HG03460 (cell line): ENCODE data around the gene RFC5.
"Not testable (repeated sequence)": the region's sequence is repeated elsewhere in the genome, so short reads cannot be mapped to it uniquely, and the experiment has no call there.

ENCODE experiments used
- ATAC-seq: cut with Tn5 transposase; IDR thresholded peaks from one replicate; pipeline ENCODE4 v1.9.1; 2021; ENCODE audit not compliant: unreplicated experiment

Gene RFC5

DNA sequence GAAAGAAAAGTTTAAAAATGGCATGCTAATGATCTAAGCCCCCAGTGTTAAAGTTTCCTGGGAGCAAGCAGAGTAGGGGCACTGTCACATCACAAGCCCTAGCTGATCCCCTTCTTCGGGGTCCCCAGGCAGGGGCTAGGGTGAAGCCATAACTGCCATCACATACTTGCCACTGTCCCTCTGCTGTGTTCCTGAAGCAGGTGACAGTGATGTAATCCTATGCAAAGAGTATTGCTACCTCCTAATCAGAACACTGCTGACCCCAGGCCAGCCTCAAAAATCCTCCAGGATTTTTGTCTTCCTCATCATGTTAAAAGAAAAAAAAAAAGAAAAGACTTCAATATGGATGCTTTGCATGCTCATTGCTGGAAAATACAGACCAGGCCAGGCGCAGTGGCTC lies 1.2 kb upstream of the RFC5 start:
- ATAC-seq: no peak

DNA sequence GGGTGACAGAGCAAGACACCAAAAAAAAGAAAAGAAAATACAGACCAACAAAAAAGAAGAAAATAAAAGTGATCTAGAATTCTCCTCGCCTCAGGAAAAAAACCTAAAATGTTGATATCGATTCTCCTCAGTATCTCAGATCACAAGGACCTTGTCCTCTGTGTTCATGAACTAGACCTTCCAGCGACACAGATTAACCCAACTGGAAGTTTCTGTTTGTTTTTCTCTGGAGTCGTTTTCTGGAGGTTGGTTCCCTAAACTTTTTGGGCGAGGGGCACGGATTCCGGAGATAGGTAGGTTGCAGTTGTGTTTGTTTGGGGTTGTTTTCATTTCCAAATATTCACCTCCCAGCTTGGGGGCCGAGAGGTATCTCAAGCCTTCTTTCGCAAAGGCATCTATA lies 559 bp upstream of the RFC5 start:
- no peak for ATAC-seq

DNA sequence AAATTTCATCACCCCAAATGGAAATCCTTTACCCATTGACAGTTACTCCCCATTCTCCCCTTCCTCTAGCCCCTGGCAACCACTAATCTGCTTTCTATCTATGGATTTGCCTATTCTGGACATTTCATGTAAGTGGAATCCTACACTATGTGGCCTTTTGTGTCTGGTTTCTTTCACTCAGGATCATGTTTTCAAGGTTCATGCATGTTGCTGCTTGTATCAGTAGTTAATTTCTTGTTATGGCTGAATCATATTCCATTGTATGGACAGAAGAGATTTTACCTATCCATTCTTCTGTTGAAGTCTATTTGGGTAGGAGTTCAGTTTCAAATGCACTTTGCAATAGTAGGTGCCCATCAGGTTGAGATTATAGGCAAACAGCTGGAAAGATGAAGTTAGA lies 1.4 kb downstream of the RFC5 start:
- no peak for ATAC-seq

DNA sequence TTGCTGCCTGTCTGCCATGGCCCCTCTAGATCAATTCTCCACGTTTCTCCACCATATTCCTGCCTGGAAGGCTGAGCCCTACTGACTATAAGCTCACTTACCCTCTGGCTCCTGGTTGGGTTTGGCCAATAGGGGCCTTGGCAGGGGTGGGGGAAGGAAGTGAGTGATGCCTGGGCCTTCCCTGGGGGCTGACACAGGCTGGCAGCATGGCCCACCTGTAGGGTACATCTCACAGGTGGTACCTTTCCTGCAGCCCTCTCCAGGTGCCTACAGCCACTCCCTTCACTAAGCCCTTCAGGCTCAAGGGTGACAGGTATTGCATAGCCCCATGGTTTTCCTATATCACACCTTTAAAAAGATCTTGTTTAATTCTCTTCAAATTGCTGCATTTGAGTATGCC lies 3.5 kb downstream of the RFC5 start:
- ATAC-seq: no peak

DNA sequence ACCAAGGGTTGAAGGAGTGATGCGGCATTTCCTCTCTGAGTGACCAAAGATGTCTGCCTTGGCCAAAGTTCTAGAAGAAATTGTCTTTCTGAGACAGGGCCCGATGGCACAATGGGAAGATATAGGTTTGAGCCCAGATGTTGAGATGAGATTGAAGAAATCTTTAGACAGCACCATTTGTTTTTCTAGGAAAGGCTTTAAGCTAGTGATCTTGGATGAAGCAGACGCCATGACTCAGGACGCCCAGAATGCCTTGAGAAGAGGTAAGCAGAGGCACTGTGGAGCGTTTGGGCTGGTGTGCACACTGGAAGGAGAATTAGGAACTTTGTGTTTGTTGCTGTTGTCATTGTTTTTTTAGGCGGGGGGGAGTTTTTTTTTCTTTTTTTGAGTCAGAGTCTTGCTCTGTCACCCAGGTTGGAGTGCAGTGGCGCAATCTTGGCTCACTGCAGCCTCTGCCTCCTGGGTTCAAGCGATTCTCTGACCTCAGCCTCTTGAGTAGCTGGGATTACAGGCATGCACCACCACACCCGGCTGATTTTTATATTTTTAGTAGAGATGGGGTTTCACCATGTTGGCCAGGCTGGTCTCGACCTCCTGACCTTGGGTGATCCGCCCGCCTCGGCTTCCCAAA lies 5.7 kb downstream of the RFC5 start:
- ATAC-seq: not testable (repeated sequence)

DNA sequence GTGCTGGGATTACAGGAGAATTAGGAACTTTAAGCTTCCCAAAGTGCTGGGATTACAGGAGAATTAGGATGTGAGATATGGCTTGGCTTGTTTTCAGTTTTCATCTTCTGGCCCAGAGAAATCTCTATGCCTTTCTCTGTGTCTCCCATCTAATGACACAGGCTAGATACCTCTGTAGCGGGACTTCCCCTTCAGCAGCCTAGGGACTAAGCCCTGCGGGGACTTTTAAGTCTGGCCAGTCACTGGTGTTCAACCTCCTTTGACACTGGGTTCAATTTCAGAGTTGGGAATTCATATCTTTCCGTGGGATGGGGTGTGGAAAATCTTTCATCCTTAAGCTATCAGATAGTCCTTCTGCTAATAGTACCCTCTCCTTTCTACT lies 6.2 kb downstream of the RFC5 start:
- ATAC-seq: no peak

DNA sequence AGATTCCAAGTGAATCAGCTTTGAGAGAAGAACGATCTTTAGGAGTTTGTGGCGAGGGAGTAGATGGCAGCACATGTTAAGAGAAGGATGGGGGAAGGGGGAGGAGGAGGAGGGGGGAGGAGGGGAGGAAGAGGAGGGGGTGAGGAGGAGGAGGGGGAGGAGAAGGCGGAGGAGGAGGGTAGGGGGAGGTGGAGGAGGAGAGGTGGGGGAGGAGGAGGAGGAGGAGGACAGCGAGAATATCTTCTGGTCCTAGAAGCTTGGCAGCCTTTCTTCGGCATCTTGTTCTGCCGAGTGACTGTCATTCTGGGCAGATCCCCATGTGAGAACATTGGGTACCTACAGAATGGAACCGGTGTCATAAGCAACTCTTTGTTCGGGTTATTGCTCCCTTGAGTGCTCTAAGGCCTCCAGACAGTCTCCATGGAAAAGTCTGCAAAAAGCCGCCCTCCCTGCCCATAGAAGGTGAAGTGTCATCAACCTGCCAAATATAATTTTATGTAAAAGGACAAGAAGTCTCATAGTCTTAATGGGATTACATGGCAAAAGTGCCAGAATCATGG lies 6.9 kb downstream of the RFC5 start:
- no peak for ATAC-seq

DNA sequence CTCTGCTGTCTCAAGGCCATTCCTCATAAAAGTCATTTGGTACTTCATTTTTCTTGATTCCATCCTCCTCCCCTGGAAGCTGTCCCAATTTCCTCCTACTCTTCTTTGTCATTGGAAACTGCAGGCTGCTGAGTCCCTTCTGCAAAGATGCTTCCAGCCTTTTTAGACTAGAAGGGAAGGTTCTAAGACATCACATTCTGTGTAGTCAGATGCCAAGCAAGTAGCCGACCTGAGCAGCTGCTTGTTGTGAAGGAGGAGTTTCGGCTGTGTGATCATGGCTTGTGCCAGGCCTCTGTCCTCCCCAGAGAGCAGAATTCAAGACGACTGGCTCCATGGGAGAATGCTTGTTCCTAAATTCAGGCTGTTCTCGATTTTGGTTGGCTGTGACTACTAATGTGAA lies 8.7 kb downstream of the RFC5 start:
- ATAC-seq: no peak

DNA sequence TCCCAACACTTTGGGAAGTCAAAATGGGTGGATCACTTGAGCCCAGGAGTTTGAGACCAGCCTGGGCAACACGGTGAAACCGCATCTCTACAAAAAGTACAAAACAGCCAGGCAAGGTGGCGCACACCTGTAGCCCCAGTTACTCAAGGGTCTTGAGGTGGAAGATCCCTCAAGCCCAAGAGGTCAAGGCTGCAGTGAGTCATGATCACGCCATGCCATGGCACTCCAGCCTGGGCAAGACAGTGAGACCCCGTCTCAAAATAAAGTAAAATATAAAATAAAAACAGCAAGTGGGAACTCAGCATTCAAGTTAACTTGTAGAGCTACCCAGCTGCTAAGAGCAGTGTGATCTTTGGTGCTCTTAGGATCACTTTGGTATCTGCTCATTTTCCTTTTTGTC lies 12.7 kb downstream of the RFC5 start:
- no peak for ATAC-seq

DNA sequence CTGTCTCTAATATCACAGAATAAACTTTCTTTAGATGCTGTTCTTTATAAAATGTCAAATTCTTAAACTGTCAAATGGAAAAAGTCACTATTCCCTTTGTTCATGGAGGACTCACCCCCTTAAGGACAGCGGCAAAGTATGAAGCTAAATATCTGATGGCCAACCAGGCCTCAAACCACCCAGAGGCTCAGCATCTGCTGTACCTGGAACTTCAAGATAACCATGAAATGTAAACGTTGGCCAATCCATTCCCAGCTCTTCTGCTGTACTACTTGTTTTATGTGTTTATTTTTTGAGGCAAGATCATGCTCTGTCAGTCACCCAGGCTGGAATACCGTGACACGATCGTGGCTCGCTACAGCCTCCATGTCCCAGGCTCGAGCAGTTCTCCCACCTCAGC lies 15.7 kb downstream of the RFC5 start:
- no peak for ATAC-seq

DNA sequence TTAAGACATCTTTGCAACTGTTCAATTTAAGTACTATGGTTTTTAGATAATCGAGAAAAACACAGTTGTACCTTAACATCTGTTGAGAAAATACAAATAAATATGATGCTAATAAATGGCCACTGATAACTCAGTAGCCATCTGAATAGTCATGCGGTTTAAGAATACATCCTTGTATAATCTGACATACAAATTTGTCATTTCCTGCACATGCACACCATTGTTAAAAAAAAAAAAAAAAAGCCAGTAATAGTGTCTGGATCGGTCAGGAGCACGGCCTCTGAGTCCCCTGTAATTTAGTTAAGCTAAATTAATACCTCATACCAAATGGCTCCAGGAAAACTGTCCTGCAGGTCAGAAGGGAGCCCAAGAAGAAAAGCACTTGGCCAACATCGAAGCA lies 16.8 kb downstream of the RFC5 start:
- ATAC-seq: no peak

DNA sequence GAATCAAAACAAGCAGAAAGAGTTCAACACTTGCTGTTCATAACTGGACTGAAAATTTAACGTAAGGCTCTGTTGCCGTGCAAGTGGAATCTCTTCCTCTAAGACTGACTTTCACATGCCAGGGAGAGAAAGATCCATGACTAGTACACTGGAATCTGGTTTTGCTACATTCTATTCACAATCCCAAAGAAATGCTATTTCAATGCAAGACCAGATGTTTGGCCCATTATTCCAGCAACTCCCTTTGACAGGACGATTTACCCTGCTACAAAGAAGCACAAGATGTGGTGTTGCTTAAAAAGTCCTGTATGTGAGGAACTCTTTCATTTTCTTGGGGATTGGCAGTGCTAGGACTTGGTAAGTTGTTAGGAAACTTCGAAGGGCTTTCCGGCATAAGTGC lies 17.4 kb downstream of the RFC5 start:
- no peak for ATAC-seq

DNA sequence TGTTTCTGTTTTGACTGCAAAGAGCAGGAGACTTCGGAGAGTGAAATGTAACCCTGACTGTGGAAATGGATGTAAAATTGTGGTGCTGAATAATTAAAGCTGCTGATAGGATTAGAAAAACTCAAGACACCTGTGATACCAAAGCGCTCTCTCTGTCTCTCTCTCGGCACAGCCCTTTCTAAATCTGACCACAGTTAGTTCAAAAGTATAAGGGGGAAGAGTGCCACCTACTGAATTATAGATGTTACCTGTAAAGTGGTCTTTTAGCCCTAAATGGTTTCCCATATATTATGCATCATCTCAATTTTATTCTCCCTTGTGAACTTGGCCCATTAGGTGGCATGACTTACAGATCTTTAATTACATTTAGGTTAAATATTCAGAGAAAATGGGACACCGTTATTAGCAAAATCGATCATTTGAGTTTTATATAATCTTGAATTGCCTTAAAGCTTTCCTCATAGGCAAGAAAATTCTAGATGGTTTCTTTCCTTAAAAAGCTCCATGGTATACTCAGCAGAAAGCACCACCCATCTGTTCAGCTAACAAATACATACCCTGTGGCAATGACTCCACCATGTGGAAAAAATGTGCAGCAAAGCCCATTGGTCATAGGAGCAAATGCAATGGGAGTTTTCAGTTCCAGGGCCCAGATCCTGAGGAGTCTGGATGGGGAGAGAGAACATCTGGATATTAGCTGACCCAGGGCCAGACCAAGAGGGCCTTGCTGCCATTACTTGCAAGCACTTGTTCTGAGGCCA lies 18.1 kb downstream of the RFC5 start:
- no peak for ATAC-seq

DNA sequence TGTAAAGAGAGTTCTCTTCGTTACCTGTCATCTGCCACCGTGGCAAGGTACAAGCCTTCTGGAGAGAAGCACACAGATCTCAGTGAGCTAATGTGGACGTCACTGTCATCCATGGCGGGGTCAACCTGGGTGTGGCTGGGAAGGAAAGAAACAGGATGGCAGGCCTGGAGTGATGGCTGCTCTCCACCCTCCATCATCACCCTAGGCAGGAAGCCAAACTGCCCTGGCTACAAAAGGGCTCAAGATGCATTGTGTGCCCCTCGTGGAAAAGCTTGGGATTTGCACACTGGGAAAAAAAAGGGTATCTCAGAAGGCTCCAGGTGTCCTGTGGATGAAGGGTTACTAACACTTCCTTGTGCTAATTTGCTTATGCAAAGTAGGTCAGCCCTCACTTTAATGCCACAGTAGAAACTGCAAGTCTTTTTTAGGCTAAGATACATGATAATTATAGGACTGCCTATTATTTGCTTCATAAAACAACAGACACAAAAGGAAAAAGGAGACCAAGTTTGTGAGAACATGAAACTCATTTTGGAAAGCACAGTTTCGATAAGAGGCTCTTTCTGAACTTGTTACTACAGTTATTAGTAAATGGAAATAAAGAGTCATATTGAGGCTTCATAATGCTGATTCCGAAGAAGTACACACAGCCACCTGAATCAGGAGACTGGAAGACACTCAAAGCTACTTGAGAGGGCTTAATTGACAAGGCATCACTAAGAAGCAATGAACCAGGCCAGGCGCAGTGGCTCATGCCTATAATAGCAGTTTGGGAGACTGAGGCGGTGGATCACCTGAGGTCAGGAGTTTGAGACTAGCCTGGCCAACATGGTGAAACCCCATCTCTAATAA lies 18.9 kb downstream of the RFC5 start:
- ATAC-seq: peak; percentile 72

DNA sequence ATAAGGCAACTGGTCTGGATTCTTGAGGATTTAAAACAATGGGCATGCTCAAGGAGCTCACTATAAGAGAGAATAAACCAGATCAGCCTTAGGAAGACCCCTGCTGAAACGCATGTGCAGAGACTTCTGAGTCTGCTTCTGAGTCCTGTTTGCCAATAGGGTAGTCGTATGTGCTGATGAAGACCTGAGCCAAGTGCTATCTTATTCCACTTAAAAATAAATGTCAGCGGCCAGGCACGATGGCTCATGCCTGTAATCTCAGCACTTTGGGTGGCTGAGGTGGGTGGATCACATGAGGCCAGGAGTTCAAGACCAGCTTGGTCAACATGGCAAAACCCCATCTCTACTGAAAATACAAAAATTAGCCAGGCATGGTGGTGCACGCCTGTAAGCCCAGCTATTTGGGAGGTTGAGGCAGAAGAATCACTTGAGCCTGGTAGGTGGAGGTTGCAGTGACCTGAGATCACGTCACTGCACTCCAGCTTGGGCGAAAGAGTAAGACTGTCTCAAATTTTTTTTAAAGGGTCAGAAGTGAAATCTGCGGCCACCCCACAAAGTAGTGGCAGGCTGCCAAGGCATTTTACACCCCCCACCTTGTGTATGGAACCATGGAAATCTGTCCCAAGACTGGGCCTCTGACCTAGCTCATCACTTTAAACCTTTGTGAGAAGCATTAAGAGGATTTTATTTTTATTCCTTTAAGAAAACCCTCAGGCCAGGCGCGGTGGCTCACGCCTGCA lies 20.3 kb downstream of the RFC5 start:
- no peak for ATAC-seq

DNA sequence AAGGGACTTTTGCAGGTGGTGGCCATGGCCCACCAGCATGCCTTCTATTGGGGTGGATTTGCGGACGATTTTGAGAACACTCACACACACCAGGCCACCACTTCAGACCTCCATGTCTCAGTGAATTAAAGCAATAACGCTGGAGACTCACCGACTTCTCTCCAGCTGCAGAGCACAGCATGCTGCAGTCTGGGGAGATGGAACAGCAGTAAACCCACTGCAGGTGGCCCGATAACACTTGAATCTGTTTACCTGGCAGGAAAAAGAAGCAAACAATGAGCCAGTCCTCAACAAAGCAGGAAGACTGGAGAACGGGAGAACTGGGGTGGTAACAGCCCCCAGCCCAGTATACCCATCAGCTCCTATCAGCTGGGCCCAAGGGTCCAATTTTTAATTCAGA lies 21.6 kb downstream of the RFC5 start:
- ATAC-seq: no peak

DNA sequence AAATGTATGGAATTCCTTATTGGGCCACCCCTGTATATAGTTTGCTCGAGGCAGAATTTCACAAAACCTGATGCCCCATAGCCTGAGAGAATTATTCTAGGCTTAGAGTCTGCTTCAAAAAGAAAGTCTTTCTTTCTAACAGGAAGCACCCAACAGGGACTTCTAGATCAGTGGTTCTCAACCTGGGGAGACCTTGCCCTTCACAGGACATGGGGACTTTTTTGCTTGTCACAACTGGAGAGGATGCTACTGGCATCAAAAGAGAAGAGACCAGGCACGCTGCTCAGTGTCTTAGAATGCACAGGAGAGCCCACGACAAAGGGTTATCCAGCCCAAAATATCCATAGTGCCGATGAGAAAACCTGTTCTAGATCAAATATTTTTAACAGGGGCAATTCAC lies 25.6 kb downstream of the RFC5 start:
- no peak for ATAC-seq

DNA sequence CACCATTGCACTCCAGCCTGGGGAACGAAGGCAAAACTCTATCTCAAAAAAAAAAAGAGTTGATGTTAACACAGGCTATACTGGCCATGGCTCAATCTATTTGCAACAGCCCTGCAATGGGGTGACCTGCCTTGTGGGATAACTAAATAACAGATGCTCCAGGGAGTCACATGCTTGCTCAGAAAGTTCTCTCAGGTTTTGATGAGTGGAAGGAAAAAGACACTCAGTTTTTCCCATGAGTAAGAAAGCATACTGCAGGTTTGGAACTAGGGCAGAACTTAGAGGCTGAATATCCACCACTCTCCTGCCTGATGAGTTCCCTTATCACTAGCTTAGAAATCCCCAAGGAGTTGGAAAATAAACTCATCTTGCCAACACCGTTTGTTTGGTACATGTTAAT lies 27.6 kb downstream of the RFC5 start:
- ATAC-seq: no peak

DNA sequence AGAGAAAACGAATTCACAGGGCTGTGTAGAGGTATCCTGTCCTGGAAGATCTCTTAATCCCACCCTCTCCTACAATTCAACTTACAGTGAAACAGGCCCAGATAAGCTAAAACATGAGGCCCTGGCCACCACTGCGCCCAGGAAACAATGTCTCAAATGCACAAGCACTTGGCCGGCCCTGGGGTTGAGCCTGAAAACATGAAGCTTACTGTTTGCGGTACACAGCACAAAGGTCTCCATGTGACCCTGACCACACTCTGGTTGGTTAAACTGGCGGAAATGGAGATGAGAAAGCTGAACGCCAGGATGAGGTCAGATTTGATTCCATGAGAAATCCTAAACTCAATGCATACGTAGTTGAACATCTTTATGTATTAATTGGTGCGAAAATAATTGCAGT lies 28.1 kb downstream of the RFC5 start:
- no peak for ATAC-seq

DNA sequence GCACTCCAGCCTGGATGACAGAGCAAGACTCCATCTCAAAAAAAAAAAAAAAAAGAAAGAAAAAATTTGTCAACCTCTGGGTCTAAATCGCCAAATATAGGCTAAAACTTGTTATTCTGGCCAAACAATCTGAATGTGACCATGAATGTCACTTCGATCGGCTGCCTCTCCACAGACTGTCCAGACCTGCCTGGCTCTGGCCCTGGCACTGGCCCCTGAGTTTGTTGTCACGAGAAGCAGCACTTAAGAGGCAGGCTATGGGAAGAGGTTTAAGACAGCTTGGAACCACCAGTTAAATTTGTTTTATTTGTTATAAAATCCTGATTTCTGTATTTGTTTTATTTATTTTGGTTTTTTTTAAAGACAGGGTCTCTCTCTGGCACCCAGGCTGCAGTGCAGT lies 29.9 kb downstream of the RFC5 start:
- no peak for ATAC-seq
